ENCODE measurements around the gene SLC11A2.
"Not testable (repeated sequence)": the region's sequence is repeated elsewhere in the genome, so short reads cannot be mapped to it uniquely, and the experiment has no call there.

Gene SLC11A2

DNA sequence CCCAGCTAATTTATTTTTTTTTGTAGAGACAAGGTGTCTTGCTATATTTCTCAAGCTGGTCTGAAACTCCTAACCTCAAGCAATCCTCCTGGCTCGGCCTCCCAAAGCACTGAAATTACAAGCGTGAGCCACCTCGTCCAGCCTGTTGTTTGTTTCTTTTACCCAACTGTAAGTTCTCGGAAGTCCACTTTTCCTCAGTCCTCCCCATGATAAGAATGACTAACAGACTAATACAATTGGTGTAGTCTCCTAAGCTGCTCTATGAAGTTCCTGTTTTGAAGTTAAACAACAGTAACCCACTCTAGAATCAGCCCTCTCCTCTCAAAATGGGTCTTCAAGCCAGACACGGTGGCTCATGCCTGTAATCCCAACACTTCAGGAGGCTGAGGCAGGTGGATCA is 37.3 kb downstream of the SLC11A2 start:
- DNase-seq = no peak

- DNase-seq = no peak
Measured at GRCh38 chr12:50988051-50988450, 38.1 kb downstream of the SLC11A2 start.

- DNase-seq = no peak
Measured at GRCh38 chr12:50986966-50987737, 39.0 kb downstream of the SLC11A2 start.

GRCh38 chr12:50985322-50985721 is 40.9 kb downstream of the SLC11A2 start:
- DNase-seq = no peak

GRCh38 chr12:50984586-50985298 is 41.4 kb downstream of the SLC11A2 start:
- DNase-seq = no peak

DNA sequence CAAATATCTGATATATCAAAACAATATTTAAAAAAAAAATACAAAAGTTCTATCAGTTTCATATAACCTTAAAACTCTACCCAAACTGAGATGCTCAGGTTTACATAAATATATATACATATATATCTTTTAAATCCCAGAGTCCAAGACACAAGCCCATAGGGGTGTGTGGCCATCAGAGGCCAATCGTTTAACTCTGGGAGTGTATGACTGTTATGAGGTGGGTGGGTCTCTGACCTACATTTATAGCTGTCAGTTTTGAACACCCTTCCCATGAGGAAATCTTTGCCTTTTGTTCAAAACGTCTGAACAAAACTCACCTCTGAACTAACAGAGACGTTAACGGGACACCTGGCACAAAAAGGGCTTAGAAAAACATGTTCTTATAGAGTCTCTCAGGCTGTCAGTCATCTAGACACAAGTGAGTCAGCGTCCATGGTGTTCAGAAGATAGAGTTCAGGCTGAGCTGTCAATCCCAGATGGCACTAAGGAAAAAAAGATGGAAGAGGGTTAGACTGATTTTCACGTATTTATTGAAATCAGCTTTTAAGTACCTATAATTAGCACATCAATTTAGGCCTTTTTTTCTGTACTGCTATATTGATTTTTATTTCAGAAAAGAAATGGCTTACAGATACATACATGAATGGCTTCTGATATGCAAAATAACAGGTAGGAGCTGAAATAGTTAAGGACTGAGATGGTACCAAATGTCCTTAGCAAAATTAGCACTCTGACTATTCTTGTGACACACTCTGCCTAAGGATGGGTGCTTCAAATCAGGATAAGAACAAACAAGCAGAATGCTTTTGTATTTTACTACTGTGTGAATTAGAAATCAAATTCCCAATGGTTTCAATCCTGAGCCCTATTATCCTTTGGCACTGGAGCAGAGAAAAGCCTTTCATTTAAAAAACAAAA is 44.6 kb downstream of the SLC11A2 start:
- DNase-seq = no peak

DNA sequence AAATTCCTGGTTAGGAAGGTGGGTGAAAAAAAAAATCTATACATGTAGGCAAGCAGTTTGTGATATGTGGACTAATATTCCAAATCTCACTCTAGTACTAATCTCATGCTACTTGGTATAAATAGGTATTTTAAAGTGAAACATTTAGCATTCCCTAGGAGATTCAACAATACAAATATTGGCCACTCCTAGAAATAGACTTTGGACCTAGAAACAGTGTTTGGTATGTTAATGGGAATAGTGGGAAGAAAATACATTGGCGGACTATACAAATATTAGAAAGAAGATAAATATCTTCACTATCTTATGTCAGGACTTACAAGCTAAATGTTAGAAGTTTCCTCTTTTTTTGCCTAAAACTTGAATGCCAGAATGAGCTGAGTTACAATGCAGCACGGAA is 45.6 kb downstream of the SLC11A2 start:
- DNase-seq = no peak

- no peak for DNase-seq
Measured at GRCh38 chr12:50979369-50980052, 46.7 kb downstream of the SLC11A2 start.

- DNase-seq = no peak
Measured at GRCh38 chr12:50971946-50972345, 54.2 kb downstream of the SLC11A2 start.

DNA sequence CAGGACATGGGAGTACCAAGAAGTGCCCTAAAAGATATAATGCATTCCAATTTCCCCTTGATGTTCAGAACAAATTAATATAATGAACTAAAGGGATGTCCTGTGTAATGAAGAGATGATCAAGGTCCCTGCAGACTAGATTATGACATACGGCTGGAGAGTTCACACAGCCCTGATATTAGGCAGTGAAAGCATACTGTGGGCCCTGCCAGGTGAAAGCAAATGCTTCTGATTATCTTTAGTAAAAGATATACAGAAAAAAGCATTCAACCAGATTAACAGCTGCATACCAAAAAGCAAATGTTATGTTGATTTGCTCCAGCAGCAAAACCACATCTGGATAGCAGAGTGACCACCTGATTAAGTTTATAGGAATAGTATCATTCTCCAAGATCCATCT is 61.8 kb downstream of the SLC11A2 start:
- DNase-seq = no peak

- DNase-seq = no peak
Measured at GRCh38 chr12:50961708-50962107, 64.5 kb downstream of the SLC11A2 start.

GRCh38 chr12:50960130-50960529 is 66.1 kb downstream of the SLC11A2 start:
- no peak for DNase-seq

DNA sequence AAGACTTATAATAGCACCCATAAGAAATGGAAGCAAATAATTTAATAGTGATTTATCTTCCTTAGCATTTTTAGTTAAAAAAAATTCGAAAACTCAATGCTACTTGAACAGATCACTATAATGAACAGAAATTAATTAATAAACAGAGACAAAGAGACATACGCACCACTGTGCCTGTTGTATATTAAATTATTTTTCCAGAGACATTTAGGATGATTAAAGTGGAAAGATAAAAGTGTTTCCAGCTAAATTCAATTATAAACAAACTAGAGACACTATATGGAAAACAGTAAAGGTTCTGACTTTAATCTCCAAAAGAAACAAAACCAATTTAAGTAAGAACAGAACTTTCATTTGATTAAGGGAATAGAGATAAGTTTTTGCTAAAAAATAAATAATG is 70.5 kb downstream of the SLC11A2 start:
- DNase-seq = no peak

- DNase-seq = no peak
Measured at GRCh38 chr12:50955288-50955687, 70.9 kb downstream of the SLC11A2 start.

DNA sequence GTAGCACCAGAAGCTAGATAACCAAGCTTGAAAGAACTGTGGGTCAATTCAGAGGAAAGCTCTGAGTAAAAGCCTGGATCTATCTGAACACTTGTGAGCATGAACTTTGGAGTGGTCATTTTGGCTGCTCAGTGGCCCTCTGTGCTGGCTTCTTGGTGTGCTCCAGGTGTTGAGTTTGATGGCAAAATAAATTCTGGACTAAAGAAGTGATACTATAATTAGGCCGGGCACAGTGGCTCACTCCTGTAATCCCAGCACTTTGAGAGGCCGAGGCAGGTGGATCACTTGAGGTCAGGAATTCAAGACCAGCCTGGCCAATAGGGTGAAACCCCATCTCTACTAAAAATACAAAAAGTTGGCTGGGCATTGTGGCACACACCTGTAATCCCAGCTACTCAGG is 71.4 kb downstream of the SLC11A2 start:
- DNase-seq = not testable (repeated sequence)

- DNase-seq = no peak
Measured at GRCh38 chr12:50953047-50953446, 73.1 kb downstream of the SLC11A2 start.

- no peak for DNase-seq
Measured at GRCh38 chr12:50952510-50952909, 73.7 kb downstream of the SLC11A2 start, which contains the start of gene HIGD1C. Gene HIGD1C, plus strand, starts transcription at chr12:50952544. Its CDS starts 1,455 bp downstream, at chr12:50953999.

- no peak for DNase-seq
Measured at GRCh38 chr12:50951112-50951511, 75.1 kb downstream of the SLC11A2 start.

DNA sequence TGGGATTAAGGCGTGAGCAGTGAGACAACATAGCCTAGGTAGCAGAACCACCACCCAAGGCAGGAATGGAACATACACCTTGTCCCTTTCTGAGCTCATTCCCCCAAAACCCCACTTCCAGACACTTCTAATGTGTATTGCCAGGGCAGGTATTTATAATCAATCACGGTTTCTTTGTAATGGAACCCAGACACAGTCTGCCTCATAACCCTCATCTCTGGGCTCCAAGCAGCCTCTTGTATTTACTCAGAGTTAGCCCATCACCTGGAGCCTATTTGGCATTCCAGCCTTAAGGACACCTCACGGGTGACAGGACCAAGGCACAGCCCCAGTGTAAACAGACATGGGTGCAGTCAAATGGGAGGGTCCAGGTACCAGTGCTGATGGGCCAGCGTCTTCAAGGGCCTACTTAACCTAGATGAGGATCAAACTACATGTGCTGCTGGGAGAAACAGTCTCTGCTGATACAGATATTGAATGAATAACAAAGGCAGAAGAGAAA is 76.3 kb downstream of the SLC11A2 start:
- DNase-seq = no peak

DNA sequence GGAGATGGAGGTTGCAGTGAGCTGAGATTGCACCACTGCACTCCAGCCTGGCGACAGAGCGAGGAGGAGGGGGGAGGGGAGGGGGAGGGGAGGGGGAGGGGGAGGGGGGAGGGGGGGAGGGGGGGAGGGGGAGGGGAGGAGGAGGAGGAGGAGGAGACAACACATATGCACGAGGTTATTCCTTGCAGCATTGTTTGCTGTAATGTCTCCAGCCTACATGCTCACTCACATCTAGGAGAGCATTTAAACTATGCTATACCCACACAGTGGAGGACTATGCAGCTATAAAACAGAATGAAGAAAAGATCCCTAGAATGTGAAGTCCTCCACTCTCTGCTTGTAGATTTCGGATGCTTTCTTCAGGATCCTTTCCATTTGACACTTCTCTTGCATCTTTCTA is 77.4 kb downstream of the SLC11A2 start:
- no peak for DNase-seq

DNA sequence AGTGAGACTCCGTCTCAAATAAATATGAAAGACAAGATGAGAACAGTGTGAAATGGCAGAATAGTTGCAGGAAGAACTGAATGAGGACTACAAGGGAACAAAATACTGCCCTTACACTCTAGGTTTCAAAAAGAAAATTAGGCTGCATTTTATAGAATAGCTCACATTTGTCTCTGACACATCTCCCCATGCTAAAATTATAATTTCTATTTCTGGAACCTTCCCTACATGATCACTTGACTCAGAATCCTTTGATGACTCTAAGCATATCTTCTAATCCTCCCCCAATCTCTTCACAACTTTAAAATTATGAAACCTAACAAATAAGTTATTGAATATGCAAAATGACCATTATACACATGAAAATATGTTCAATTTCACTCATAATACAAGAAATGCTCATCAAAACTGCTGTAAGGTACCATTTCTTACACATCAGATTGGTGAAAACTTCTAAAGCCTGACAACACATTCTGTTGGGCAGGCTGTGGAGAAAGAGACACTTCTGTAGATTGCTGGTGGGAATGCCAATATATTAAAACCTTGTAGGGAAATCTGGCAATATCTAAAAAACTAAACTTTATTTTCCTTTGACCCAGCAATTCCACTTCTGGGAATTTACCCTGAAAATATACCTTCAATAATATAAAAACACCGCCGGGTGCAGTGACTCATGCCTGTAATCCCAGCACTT is 78.1 kb downstream of the SLC11A2 start:
- DNase-seq = no peak

- no peak for DNase-seq
Measured at GRCh38 chr12:50937653-50938052, 88.5 kb downstream of the SLC11A2 start.

All from NK-92 treated with Interleukin-12 subunit alpha and Interleukin-12 subunit beta, amount 100 ng/mL, for 24 hours (cell line).